Transverse colon (tissue), 4 donors: Measurements from ENCODE around the gene SNX5. TPM values are rescaled to one million over a fixed set of nuclear protein-coding genes. Genes with fewer than 3 reads are reported as not detected.
A peak's percentile ranks its signal among the peaks of the same experiment; 100 is the strongest.

Experiments used
- DNase-seq: peaks from one replicate; pipeline ENCODE4 v3.0.0-alpha.2; 2019
- H3K27ac ChIP-seq, 4 donors: fragments of 200-600 bp; sonication (generic); 2 replicates each; pipeline ENCODE4 v1.5.1; 2016 to 2018; ENCODE audit warnings: inconsistent platforms in 4 of 4
- H3K27me3 ChIP-seq: fragments of 200-600 bp; sonication (generic); 2 replicates; pipeline ENCODE4 v1.5.1; 2017; ENCODE audit warnings: inconsistent platforms
- H3K36me3 ChIP-seq, 4 donors: fragments of 200-600 bp; sonication (generic); 2 replicates each; pipeline ENCODE4 v1.5.1; 2017 to 2019; ENCODE audit warnings: inconsistent platforms in 4 of 4
- H3K4me1 ChIP-seq, 4 donors: fragments of 200-600 bp; sonication (generic); 2 replicates each; pipeline ENCODE4 v1.5.1; 2017 to 2020; ENCODE audit warnings: inconsistent platforms in 4 of 4
- H3K4me3 ChIP-seq, 4 donors: fragments of 200-600 bp; sonication (generic); 1 replicate in 1 of 4; 2 replicates in 3 of 4; pipeline versions ENCODE4 v1.5.1 to v1.6.1; 2017 to 2019; ENCODE audit warnings: inconsistent platforms in 4 of 4
- H3K9me3 ChIP-seq, 2 donors: fragments of 200-600 bp; sonication (generic); 2 replicates each; pipeline ENCODE4 v1.5.1; 2017 to 2019; ENCODE audit warnings: inconsistent platforms in 2 of 2
- CTCF ChIP-seq, 5 experiments: fragments of 200-600 bp in 3 of 5; fragments of 450-650 bp in 2 of 5; sonication (generic) in 3 of 5; IDR thresholded peaks; 1 replicate in 2 of 5; 2 replicates in 3 of 5; pipeline ENCODE4 v1.5.1; 2016 to 2017; ENCODE audit warnings: antibody characterized with exemption in 5 of 5, inconsistent platforms in 3 of 5, mild to moderate bottlenecking in 2 of 5, moderate library complexity in 1 of 5
- EP300 ChIP-seq: sonication (generic); formaldehyde crosslinking; IDR thresholded peaks from one replicate; pipeline ENCODE4 v1.6.1; 2017; ENCODE audit warnings: antibody characterized with exemption, low read depth
- POLR2A ChIP-seq: fragments of 450-650 bp; IDR thresholded peaks from one replicate; pipeline ENCODE4 v1.6.1; 2016; ENCODE audit warnings: antibody characterized with exemption, mild to moderate bottlenecking, moderate library complexity
- POLR2AphosphoS5 ChIP-seq, 3 donors: sonication (generic); formaldehyde crosslinking; IDR thresholded peaks; one replicate each; pipeline ENCODE4 v1.6.1; 2016; ENCODE audit warnings: antibody characterized with exemption in 3 of 3
- WGBS, 2 donors: methylation state at CpG; one replicate each; pipeline ENCODE4 v1.1.5; 2018; ENCODE audit warnings: low coverage in 1 of 2; 5-methylcytosine and 5-hydroxymethylcytosine counted together
- in situ Hi-C, 4 donors: fragments of 200-750 bp; cut with MboI; loops; one replicate each; pipeline versions ENCODE4 v1.15.0 to v1.15.1; 2017; ENCODE audit warnings: low sequenced_read_pairs in 3 of 4, low pct_ligation_motif_present in 1 of 4, low pct_unique_long_range_greater_than_20kb in 1 of 4
- intact Hi-C: fragments of 100-400 bp; cut with DNase I; formaldehyde crosslinking; loops from one replicate; pipeline ENCODE4 v1.15.1; 2023; ENCODE audit warnings: low total_unique reads
- total RNA-seq, 4 donors: library from RNA; depleted of rRNA; stranded (reverse); fragments of >200 nt; gene quantifications; one replicate each; pipeline ENCODE4 v1.1.0, GENCODE V29; 2016

Gene SNX5
- total RNA-seq, 4 donors from 2014 or later: 91.9 to 160 (median 122) TPM

- in situ Hi-C loops (no loop called here), intact Hi-C loops (no loop called here)
- Histone ChIP-seq H3K9me3 (no peaks in the 10 kb centered on the region), H3K4me1 (peaks cover 35 to 72% (median 64%) of the 10 kb centered on the region in 4 donors), H3K36me3 (no peaks in the 10 kb centered on the region), H3K27me3 (no peaks in the 10 kb centered on the region), H3K27ac (peak overlapping the region; percentile 97 to 100 (median 99)), H3K4me3 (peak overlapping the region in 2 of 4 donors; percentile 88 to 93)
- TF ChIP-seq EP300 (no peak), POLR2A (no peak), CTCF (IDR thresholded peaks at IDR 0.05) (no peak), POLR2AphosphoS5 (IDR thresholded peaks at IDR 0.05) (no peak)
- DNase-seq: no peak
- WGBS, 2 donors: 0 to 27% methylated on average over 1 to 9 of the region's 9 CpGs
Observed at GRCh38 chr20:17965042-17965697, 3.4 kb downstream of the SNX5 start.

GRCh38 chr20:17964632-17965031, 4.0 kb downstream of the SNX5 start:
- no peak for DNase-seq
- Histone ChIP-seq H3K9me3 (no peaks in the 10 kb centered on the region), H3K27me3 (no peaks in the 10 kb centered on the region), H3K36me3 (no peaks in the 10 kb centered on the region), H3K4me1 (peaks cover 35 to 71% (median 67%) of the 10 kb centered on the region in 4 donors), H3K27ac (peak overlapping the region; percentile 97 to 100 (median 99)), H3K4me3 (peak overlapping the region in 1 of 4 donors; percentile 93)
- in situ Hi-C loops: no loop called here
- TF ChIP-seq CTCF (IDR thresholded peaks at IDR 0.05) (no peak), POLR2A (no peak), EP300 (no peak), POLR2AphosphoS5 (IDR thresholded peaks at IDR 0.05) (no peak)
- 49 to 60% methylated on average over 2 to 3 of the region's 3 CpGs for WGBS, 2 donors
- intact Hi-C loops: no loop called here

- H3K36me3 ChIP-seq: no peaks in the 10 kb centered on the region
- DNase-seq: no peak
- TF ChIP-seq POLR2AphosphoS5 (IDR thresholded peaks at IDR 0.05): no peak
- no peak for TF ChIP-seq EP300
- TF ChIP-seq POLR2A: no peak
- no peak for TF ChIP-seq CTCF (IDR thresholded peaks at IDR 0.05)
- intact Hi-C loops: no loop called here
- in situ Hi-C loops: no loop called here
- H3K9me3 ChIP-seq: no peaks in the 10 kb centered on the region
- peak overlapping the region; percentile 97 to 100 (median 99) for H3K27ac ChIP-seq
- H3K27me3 ChIP-seq: no peaks in the 10 kb centered on the region
- WGBS, 2 donors: 64 to 67% methylated on average over 1 of the region's 1 CpG
- H3K4me3 ChIP-seq: no peak overlapping the region
- H3K4me1 ChIP-seq: peaks cover 40 to 76% (median 72%) of the 10 kb centered on the region in 4 donors
Observed at GRCh38 chr20:17964073-17964472, 4.5 kb downstream of the SNX5 start.

- Histone ChIP-seq H3K27ac (peak overlapping the region; percentile 77 to 100 (median 99)), H3K9me3 (no peaks in the 10 kb centered on the region), H3K4me3 (no peak overlapping the region), H3K4me1 (peaks cover 47 to 84% (median 80%) of the 10 kb centered on the region in 4 donors), H3K36me3 (no peaks in the 10 kb centered on the region), H3K27me3 (no peaks in the 10 kb centered on the region)
- in situ Hi-C loops (no loop called here), intact Hi-C loops (no loop called here)
- no peak for DNase-seq
- 82% methylated on average over 9 of the region's 9 CpGs; no CpG with 5 or more reads in 1 of the 2 donors for WGBS, 2 donors
- no peak for TF ChIP-seq CTCF (IDR thresholded peaks at IDR 0.05)
- no peak for TF ChIP-seq POLR2AphosphoS5 (IDR thresholded peaks at IDR 0.05)
- TF ChIP-seq POLR2A: no peak
- TF ChIP-seq EP300: no peak
Observed at GRCh38 chr20:17963114-17963897, 5.3 kb downstream of the SNX5 start.
